ENCODE measurements around the gene FRMD4B.

The FRMD4B gene

GRCh38 chr3:69201658-69202057, 184.2 kb downstream of the FRMD4B start:
- no peaks in the 10 kb centered on the region for H4K20me1 ChIP-seq (ENCODE audit: insufficient read depth, low read length)
- TF ChIP-seq CTCF (IDR thresholded peaks at IDR 0.05; ENCODE audit: borderline replicate concordance, extremely low read depth, low read length, poor library complexity, severe bottlenecking) = no peak
- TF ChIP-seq EZH2 (IDR thresholded peaks at IDR 0.05; ENCODE audit: borderline replicate concordance, low read depth, low read length, severe bottlenecking) = no peak
- no peak for DNase-seq
- no peak overlapping the region for H2AFZ ChIP-seq (ENCODE audit: low read depth, low read length)
- no peaks in the 10 kb centered on the region for H3K27me3 ChIP-seq (ENCODE audit: insufficient read depth, low read length, poor library complexity)
- H3K36me3 ChIP-seq (ENCODE audit: insufficient read depth, low read length) = peaks cover 22% of the 10 kb centered on the region
- H3K79me2 ChIP-seq (ENCODE audit: insufficient read depth, low read length) = no peaks in the 10 kb centered on the region
- no peak for ATAC-seq (ENCODE audit: insufficient read depth, low read depth)
- no peak overlapping the region for H3K4me2 ChIP-seq (ENCODE audit: insufficient read depth, low read length)
- H3K4me3 ChIP-seq (ENCODE audit: low read depth in 1 of 2, low read length in 2 of 2) = no peak overlapping the region
- no peaks in the 10 kb centered on the region for H3K9me3 ChIP-seq (ENCODE audit: insufficient read depth, low read length, severe bottlenecking)
- no peak overlapping the region for H3K9ac ChIP-seq (ENCODE audit: low read depth, low read length)
- no peak overlapping the region for H3K27ac ChIP-seq (ENCODE audit: low read length)
- peaks cover 32% of the 10 kb centered on the region for H3K4me1 ChIP-seq (ENCODE audit: insufficient read depth, low read length)

- Histone ChIP-seq H3K4me3 (ENCODE audit: low read depth in 1 of 2, low read length in 2 of 2) (no peak overlapping the region), H3K36me3 (ENCODE audit: insufficient read depth, low read length) (peaks cover 30% of the 10 kb centered on the region), H3K27ac (ENCODE audit: low read length) (peak overlapping the region; percentile 43), H3K9me3 (ENCODE audit: insufficient read depth, low read length, severe bottlenecking) (no peaks in the 10 kb centered on the region), H4K20me1 (ENCODE audit: insufficient read depth, low read length) (no peaks in the 10 kb centered on the region), H3K4me1 (ENCODE audit: insufficient read depth, low read length) (peaks cover 32% of the 10 kb centered on the region), H3K9ac (ENCODE audit: low read depth, low read length) (no peak overlapping the region), H3K79me2 (ENCODE audit: insufficient read depth, low read length) (no peaks in the 10 kb centered on the region), H3K4me2 (ENCODE audit: insufficient read depth, low read length) (no peak overlapping the region), H2AFZ (ENCODE audit: low read depth, low read length) (no peak overlapping the region), H3K27me3 (ENCODE audit: insufficient read depth, low read length, poor library complexity) (no peaks in the 10 kb centered on the region)
- TF ChIP-seq EZH2 (IDR thresholded peaks at IDR 0.05; ENCODE audit: borderline replicate concordance, low read depth, low read length, severe bottlenecking) = no peak
- TF ChIP-seq CTCF (IDR thresholded peaks at IDR 0.05; ENCODE audit: borderline replicate concordance, extremely low read depth, low read length, poor library complexity, severe bottlenecking) = no peak
- DNase-seq (no peak), ATAC-seq (ENCODE audit: insufficient read depth, low read depth) (no peak)
Observed at GRCh38 chr3:69200384-69201068, 185.4 kb downstream of the FRMD4B start.

- H3K9me3 ChIP-seq (ENCODE audit: insufficient read depth, low read length, severe bottlenecking) = no peaks in the 10 kb centered on the region
- TF ChIP-seq CTCF (IDR thresholded peaks at IDR 0.05; ENCODE audit: borderline replicate concordance, extremely low read depth, low read length, poor library complexity, severe bottlenecking) (no peak), EZH2 (IDR thresholded peaks at IDR 0.05; ENCODE audit: borderline replicate concordance, low read depth, low read length, severe bottlenecking) (no peak)
- no peak overlapping the region for H2AFZ ChIP-seq (ENCODE audit: low read depth, low read length)
- H3K4me2 ChIP-seq (ENCODE audit: insufficient read depth, low read length) = peak overlapping the region; percentile 56; the same call in 1 of the 2 replicates
- no peaks in the 10 kb centered on the region for H4K20me1 ChIP-seq (ENCODE audit: insufficient read depth, low read length)
- peak overlapping the region; percentile 31 for H3K9ac ChIP-seq (ENCODE audit: low read depth, low read length)
- peaks cover 36% of the 10 kb centered on the region for H3K36me3 ChIP-seq (ENCODE audit: insufficient read depth, low read length)
- peaks cover 32% of the 10 kb centered on the region for H3K4me1 ChIP-seq (ENCODE audit: insufficient read depth, low read length)
- H3K27me3 ChIP-seq (ENCODE audit: insufficient read depth, low read length, poor library complexity) = no peaks in the 10 kb centered on the region
- no peak for ATAC-seq (ENCODE audit: insufficient read depth, low read depth)
- no peaks in the 10 kb centered on the region for H3K79me2 ChIP-seq (ENCODE audit: insufficient read depth, low read length)
- peak overlapping the region; percentile 67 for H3K27ac ChIP-seq (ENCODE audit: low read length)
- no peak for DNase-seq
- peak overlapping the region in 1 of 2 experiments; percentile 39; a peak in 2 of 4 replicates for H3K4me3 ChIP-seq (ENCODE audit: low read depth in 1 of 2, low read length in 2 of 2)
Observed at GRCh38 chr3:69199942-69200341, 185.9 kb downstream of the FRMD4B start.

Measured in DND-41 (cell line).